ENCODE measurements around the gene MUC5AC.
"Not testable (repeated sequence)": the region's sequence is repeated elsewhere in the genome, so short reads cannot be mapped to it uniquely, and the experiment has no call there.

Gene MUC5AC

GRCh38 chr11:1205987-1206331, 48.2 kb downstream of the MUC5AC start:
- no peaks in the 10 kb centered on the region for H3K36me3 ChIP-seq (ENCODE audit: control insufficient read depth, insufficient read depth, low read length)
- no peaks in the 10 kb centered on the region for H3K4me1 ChIP-seq (ENCODE audit: control insufficient read depth, insufficient read depth, low read length)
- H3K9me3 ChIP-seq (ENCODE audit: control insufficient read depth, low read length) = no peaks in the 10 kb centered on the region
- WGBS, 2 experiments = 94 to 95% methylated on average over 8 of the region's 8 CpGs
- H3K4me3 ChIP-seq (ENCODE audit: insufficient read depth, low read depth, low read length) = no peak overlapping the region
- no peaks in the 10 kb centered on the region for H3K27me3 ChIP-seq (ENCODE audit: control insufficient read depth, insufficient read depth, low read length, poor library complexity, severe bottlenecking)
- H3K27ac ChIP-seq (ENCODE audit: insufficient read depth, low read depth, low read length, poor library complexity, severe bottlenecking) = no peak overlapping the region

GRCh38 chr11:1206391-1207271, 48.9 kb downstream of the MUC5AC start:
- no peaks in the 10 kb centered on the region for H3K9me3 ChIP-seq (ENCODE audit: control insufficient read depth, low read length)
- WGBS, 2 experiments = 91% methylated on average over 38 of the region's 38 CpGs

GRCh38 chr11:1207401-1208143, 49.8 kb downstream of the MUC5AC start:
- WGBS, 2 experiments = 94% methylated on average over 34 of the region's 34 CpGs
- H3K9me3 ChIP-seq (ENCODE audit: control insufficient read depth, low read length) = no peaks in the 10 kb centered on the region
- no peaks in the 10 kb centered on the region for H3K27me3 ChIP-seq (ENCODE audit: control insufficient read depth, insufficient read depth, low read length, poor library complexity, severe bottlenecking)
- no peaks in the 10 kb centered on the region for H3K36me3 ChIP-seq (ENCODE audit: control insufficient read depth, insufficient read depth, low read length)
- H3K27ac ChIP-seq (ENCODE audit: insufficient read depth, low read depth, low read length, poor library complexity, severe bottlenecking) = no peak overlapping the region
- H3K4me1 ChIP-seq (ENCODE audit: control insufficient read depth, insufficient read depth, low read length) = no peaks in the 10 kb centered on the region
- no peak overlapping the region for H3K4me3 ChIP-seq (ENCODE audit: insufficient read depth, low read depth, low read length)

More at GRCh38 chr11:1206391-1207271, 48.9 kb downstream of the MUC5AC start:
- Histone ChIP-seq H3K4me3 (ENCODE audit: insufficient read depth, low read depth, low read length) (no peak overlapping the region), H3K36me3 (ENCODE audit: control insufficient read depth, insufficient read depth, low read length) (no peaks in the 10 kb centered on the region), H3K27ac (ENCODE audit: insufficient read depth, low read depth, low read length, poor library complexity, severe bottlenecking) (no peak overlapping the region), H3K27me3 (ENCODE audit: control insufficient read depth, insufficient read depth, low read length, poor library complexity, severe bottlenecking) (no peaks in the 10 kb centered on the region), H3K4me1 (ENCODE audit: control insufficient read depth, insufficient read depth, low read length) (no peaks in the 10 kb centered on the region)

DNA sequence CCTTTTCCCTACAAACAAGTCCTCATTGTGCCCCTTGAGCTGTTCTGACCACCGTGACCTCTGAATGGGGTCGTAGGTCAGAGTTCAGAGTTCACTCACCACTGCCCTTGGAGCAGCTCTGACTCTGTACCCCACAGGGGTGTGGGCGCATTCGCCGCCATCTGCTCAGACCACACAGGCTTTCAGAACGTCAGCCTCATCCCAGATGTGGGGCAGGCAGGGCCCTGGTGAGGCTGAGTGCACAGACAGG, 50.3 kb downstream of the MUC5AC start:
- WGBS, 2 experiments = 90 to 93% methylated on average over 6 of the region's 6 CpGs
- H3K36me3 ChIP-seq (ENCODE audit: control insufficient read depth, insufficient read depth, low read length) = no peaks in the 10 kb centered on the region
- no peaks in the 10 kb centered on the region for H3K4me1 ChIP-seq (ENCODE audit: control insufficient read depth, insufficient read depth, low read length)
- no peak overlapping the region for H3K27ac ChIP-seq (ENCODE audit: insufficient read depth, low read depth, low read length, poor library complexity, severe bottlenecking)
- H3K27me3 ChIP-seq (ENCODE audit: control insufficient read depth, insufficient read depth, low read length, poor library complexity, severe bottlenecking) = no peaks in the 10 kb centered on the region
- no peak overlapping the region for H3K4me3 ChIP-seq (ENCODE audit: insufficient read depth, low read depth, low read length)
- no peaks in the 10 kb centered on the region for H3K9me3 ChIP-seq (ENCODE audit: control insufficient read depth, low read length)

GRCh38 chr11:1208394-1209261, 50.9 kb downstream of the MUC5AC start:
- Histone ChIP-seq H3K27me3 (ENCODE audit: control insufficient read depth, insufficient read depth, low read length, poor library complexity, severe bottlenecking) (no peaks in the 10 kb centered on the region), H3K4me1 (ENCODE audit: control insufficient read depth, insufficient read depth, low read length) (no peaks in the 10 kb centered on the region), H3K27ac (ENCODE audit: insufficient read depth, low read depth, low read length, poor library complexity, severe bottlenecking) (no peak overlapping the region), H3K4me3 (ENCODE audit: insufficient read depth, low read depth, low read length) (no peak overlapping the region), H3K9me3 (ENCODE audit: control insufficient read depth, low read length) (no peaks in the 10 kb centered on the region), H3K36me3 (ENCODE audit: control insufficient read depth, insufficient read depth, low read length) (no peaks in the 10 kb centered on the region)
- 94 to 95% methylated on average over 39 of the region's 39 CpGs for WGBS, 2 experiments

GRCh38 chr11:1209371-1210057, 51.8 kb downstream of the MUC5AC start:
- Histone ChIP-seq H3K36me3 (ENCODE audit: control insufficient read depth, insufficient read depth, low read length) (no peaks in the 10 kb centered on the region), H3K9me3 (ENCODE audit: control insufficient read depth, low read length) (no peaks in the 10 kb centered on the region)

GRCh38 chr11:1211838-1212237, 54.1 kb downstream of the MUC5AC start:
- Histone ChIP-seq H3K27ac (ENCODE audit: insufficient read depth, low read depth, low read length, poor library complexity, severe bottlenecking) (no peak overlapping the region), H3K4me3 (ENCODE audit: insufficient read depth, low read depth, low read length) (no peak overlapping the region), H3K9me3 (ENCODE audit: control insufficient read depth, low read length) (no peaks in the 10 kb centered on the region), H3K27me3 (ENCODE audit: control insufficient read depth, insufficient read depth, low read length, poor library complexity, severe bottlenecking) (peaks cover 5% of the 10 kb centered on the region), H3K36me3 (ENCODE audit: control insufficient read depth, insufficient read depth, low read length) (no peaks in the 10 kb centered on the region), H3K4me1 (ENCODE audit: control insufficient read depth, insufficient read depth, low read length) (no peaks in the 10 kb centered on the region)
- 82 to 90% methylated on average over 2 of the region's 2 CpGs for WGBS, 2 experiments

More at GRCh38 chr11:1209371-1210057, 51.8 kb downstream of the MUC5AC start:
- H3K27me3 ChIP-seq (ENCODE audit: control insufficient read depth, insufficient read depth, low read length, poor library complexity, severe bottlenecking) = peaks cover 5% of the 10 kb centered on the region
- H3K4me3 ChIP-seq (ENCODE audit: insufficient read depth, low read depth, low read length) = no peak overlapping the region
- no peak overlapping the region for H3K27ac ChIP-seq (ENCODE audit: insufficient read depth, low read depth, low read length, poor library complexity, severe bottlenecking)
- whole genome bisulfite sequencing, 2 experiments = 90 to 91% methylated on average over 17 of the region's 17 CpGs
- H3K4me1 ChIP-seq (ENCODE audit: control insufficient read depth, insufficient read depth, low read length) = no peaks in the 10 kb centered on the region

GRCh38 chr11:1215826-1216225, 58.1 kb downstream of the MUC5AC start:
- not testable (repeated sequence) for H3K27me3 ChIP-seq (ENCODE audit: control insufficient read depth, insufficient read depth, low read length, poor library complexity, severe bottlenecking); H3K4me1 ChIP-seq (ENCODE audit: control insufficient read depth, insufficient read depth, low read length); H3K9me3 ChIP-seq (ENCODE audit: control insufficient read depth, low read length); H3K4me3 ChIP-seq (ENCODE audit: insufficient read depth, low read depth, low read length); H3K36me3 ChIP-seq (ENCODE audit: control insufficient read depth, insufficient read depth, low read length); H3K27ac ChIP-seq (ENCODE audit: insufficient read depth, low read depth, low read length, poor library complexity, severe bottlenecking)
- 78 to 87% methylated on average over 8 of the region's 8 CpGs for WGBS, 2 experiments

DNA sequence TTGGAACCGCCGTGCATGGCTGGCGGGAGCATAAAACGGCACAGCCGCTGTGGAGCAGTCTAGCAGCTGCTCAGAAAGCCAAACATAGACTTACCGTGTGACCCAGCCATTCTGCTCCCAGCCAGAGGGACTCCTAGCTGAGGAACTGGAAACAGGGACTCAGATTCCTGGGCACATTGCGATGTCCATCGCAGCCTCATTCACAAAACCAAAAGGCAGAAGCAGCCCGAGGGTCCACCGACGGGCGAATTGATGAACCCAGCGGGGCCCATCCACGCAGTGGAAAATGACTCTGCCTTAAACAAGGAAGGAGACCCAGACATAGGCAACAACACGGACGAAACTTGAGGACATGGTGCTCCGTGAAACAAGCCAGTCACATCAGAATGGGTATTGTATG, 59.4 kb downstream of the MUC5AC start:
- WGBS, 2 experiments = 93 to 94% methylated on average over 17 of the region's 17 CpGs
- Histone ChIP-seq H3K4me1 (ENCODE audit: control insufficient read depth, insufficient read depth, low read length) (no peaks in the 10 kb centered on the region), H3K27ac (ENCODE audit: insufficient read depth, low read depth, low read length, poor library complexity, severe bottlenecking) (no peak overlapping the region), H3K27me3 (ENCODE audit: control insufficient read depth, insufficient read depth, low read length, poor library complexity, severe bottlenecking) (peaks cover 5% of the 10 kb centered on the region), H3K36me3 (ENCODE audit: control insufficient read depth, insufficient read depth, low read length) (no peaks in the 10 kb centered on the region), H3K4me3 (ENCODE audit: insufficient read depth, low read depth, low read length) (no peak overlapping the region), H3K9me3 (ENCODE audit: control insufficient read depth, low read length) (no peaks in the 10 kb centered on the region)

Data from ectodermal cell (in vitro differentiated cells).